Limb (tissue), 2 donors: ENCODE results near the gene HSD11B1.
A peak's percentile ranks its signal among the peaks of the same experiment; 100 is the strongest.

ENCODE experiments used
- DNase-seq, 2 donors: peaks; one replicate each; pipeline ENCODE4 v3.0.0-alpha.2; 2016; ENCODE audit errors: extremely low spot score in 2 of 2

Gene HSD11B1

DNA sequence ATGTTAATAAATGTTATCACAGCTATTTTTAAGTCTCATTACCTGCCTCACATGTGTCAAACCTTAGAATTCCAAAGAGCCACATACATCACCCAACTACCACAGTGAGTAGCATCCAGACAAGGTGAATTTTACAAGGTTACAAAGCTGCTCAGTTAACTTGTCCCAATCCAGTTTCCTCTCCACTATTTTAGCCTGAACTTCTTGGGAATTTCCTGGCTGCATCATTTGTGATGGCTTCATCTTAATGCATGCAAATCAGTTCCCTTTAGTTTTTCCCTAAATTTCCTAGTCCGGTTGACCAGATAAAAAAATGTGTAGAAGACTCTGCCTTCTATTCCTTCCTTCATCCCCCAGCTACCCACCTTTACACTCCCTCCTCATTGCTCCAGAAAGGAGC, 50.6 kb downstream of the HSD11B1 start:
- DNase-seq = no peak

DNA sequence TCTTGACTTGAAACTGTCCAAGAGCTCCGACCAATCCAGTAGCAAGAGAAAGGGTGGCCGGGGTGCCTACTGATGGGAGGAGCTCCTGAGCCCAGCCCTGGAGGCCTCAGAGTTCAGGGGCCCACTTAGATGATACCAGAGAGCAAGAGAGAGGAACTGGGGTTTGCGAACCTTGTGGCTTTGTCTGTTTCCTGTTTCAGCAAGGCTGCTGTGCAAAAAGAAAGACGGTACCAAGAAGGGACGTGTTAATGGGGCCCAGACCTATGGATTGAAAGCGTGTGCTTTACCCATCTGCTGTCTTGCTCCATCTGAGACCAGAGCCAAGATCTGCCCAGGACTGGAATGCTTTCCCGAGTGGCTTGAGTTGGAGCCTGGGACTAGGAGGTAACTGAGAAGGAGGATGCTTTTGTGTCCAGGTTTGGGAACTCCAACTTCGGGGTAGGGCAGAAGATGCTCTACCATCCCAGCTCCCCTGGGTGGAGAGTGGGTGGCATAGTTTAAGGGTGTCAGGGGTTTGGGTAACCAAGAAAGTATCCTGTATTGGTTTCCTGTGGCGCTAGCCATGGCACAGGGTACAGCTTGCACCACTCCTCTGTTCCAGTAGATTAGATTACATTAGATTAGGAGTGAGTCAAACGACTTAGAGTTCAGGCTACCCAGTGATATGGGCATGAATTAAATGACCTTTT, 51.4 kb downstream of the HSD11B1 start, which contains the start of gene TRAF3IP3:
TRAF3IP3 (plus strand) TSS at position 128 of the 689 bp plus-strand sequence. CDS start 3,987 bp downstream, outside the sequence.
- DNase-seq = no peak

DNA sequence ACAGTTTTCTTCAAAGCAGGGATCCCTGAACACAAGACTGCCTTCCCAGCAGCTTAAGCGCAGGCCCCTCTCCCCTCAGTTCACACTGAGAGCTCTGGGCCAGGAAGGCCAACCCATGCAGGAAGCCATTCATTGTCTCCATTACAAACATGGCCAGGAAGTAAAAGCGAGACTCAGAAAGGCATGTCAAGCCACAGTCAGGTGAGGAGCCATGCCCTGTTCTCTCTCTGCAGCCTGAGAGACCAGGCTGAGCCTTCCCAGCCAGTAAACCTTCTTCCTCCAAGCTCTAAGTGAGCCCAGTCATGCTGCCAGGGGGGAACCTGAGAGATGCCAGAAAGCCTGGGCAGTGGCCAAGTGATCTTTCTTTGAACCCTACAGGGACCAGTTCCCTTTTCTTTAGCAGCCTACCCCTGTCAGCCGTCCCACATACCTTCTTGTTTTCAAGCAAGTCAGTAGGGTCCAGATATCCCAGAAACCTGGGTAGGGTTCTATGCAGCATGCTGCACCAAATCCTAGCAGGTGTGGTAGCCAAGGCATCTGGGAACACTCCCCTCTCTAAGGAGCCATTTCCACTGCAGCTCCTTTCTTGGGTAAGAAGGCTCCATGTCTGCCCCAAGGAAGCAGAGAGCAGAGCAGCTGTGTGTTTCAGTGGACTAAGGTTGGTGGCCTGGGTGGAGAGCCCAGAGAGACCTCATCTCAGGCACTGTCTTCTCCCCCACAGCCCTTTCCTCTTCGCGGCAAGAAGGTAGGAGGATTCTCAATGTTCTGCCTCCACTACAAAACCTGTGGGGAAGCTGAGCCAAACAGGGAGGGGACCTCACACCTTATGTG, 52.2 kb downstream of the HSD11B1 start:
- DNase-seq = no peak

DNA sequence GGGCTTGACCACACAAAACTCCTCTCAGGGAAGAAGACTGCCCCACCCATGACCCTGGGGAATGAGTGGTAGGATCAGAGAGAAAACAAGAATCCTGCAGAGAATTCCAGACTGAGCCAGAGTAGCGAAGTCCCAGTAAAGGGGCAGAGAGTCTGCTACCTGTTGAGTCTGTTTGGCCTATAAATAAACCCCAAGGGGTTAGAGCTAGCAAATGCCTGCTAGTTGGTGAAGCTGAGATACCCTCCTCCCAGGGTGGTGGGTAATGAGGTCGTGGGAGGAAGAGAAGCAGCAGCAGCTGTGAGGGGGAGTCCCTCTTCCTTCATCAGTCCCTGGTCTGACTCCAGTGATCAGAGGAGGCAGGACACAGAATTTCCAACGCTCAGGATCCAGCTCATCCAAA, 53.8 kb downstream of the HSD11B1 start:
- no peak for DNase-seq

- no peak for DNase-seq
Measured at GRCh38 chr1:209759829-209760359, 55.2 kb downstream of the HSD11B1 start.

GRCh38 chr1:209761011-209761635, 56.5 kb downstream of the HSD11B1 start:
- no peak for DNase-seq

DNA sequence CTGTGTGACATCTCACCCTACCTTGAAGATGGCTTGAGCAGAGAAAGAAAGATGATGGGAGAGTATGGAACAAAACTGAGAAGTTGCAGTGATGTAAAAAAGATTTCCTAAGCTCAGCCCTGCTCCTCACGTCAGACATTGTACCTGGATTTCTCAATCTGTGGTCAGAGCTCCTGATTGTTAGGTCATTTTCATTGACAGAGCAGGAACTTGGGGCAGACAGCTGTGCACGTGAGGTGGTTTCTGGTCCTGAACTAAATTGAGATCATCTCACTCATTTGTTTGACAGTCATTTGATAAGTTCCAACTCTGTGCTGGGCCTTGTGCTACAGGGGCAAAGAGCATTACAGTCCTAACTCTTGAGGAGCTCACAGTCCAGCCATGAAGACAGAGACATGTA, 61.4 kb downstream of the HSD11B1 start:
- DNase-seq = no peak

DNA sequence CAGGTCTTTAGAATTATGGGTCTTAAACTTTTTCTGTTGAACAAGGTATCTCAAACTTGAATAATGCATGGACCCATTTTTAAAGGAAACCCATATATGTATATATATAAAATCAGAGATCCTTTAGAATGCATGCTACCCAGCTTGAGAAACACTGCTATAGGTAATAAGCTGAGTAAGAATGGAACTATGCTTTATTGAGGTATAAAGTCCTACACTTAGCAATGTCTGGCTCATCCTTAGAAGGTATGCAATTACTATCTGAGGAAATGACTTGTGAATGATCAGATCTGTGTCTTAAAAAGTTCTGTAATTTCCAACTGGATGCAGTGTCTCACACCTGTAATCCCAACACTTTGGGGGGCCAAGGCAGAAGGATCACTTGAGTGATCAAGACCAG, 62.5 kb downstream of the HSD11B1 start:
- DNase-seq = no peak

DNA sequence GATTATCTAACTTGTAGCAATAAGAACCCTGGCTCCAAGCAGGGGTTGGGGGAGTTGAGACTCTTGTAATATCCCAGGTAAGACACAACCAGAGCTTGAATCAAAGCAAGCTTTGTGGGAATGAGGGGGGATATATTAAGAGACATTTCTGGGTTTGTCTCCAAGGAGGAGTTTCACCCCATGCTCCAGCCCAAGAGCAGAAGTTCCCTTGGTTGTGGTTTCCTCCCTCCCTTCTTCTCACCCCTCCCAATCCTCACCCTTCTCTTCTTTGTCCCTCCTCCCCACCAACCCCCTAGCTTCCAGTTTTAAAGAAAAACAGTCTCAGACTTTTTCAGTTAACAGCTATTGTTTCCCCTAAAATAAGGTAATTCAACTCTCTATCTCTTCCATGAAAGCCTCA, 63.1 kb downstream of the HSD11B1 start:
- no peak for DNase-seq

GRCh38 chr1:209768354-209768774, 63.7 kb downstream of the HSD11B1 start:
- DNase-seq = no peak

DNA sequence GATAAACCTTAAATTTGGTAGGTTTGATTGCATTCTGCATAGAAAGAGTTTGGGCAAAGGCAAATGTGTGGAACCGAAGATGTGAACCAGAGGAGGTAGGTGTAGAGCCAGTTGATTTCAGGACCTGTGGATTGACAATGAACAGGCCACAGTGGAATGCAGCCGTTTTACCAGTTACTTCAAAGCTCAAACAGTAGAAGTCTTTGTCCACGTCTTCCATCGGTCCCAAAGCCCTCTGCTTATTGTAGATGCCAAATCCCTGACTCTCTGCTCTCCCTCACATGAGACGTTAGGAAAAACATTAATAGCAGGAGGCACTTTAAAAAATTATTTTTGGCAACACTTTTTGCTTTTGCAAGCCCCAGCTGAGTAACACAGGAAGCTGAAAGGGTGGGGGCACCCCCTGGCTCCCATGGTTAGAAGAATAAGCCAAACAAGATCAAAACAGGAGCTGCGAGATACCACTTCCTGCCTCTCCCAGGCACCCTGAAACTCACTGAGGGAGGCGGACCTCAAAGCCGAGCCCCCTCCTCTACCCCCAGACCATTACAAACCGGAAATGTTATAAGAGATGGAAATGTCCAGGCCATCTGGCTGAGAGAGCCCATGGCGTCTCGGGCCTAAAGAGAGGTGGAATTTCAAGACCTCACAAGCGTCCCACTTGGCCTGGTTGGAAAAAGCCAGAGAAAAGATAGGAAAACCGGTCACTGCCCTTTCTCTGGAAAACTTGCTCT, 64.7 kb downstream of the HSD11B1 start:
- peak; percentile 58 to 67 for DNase-seq

- no peak for DNase-seq
Measured at GRCh38 chr1:209769971-209770370, 65.3 kb downstream of the HSD11B1 start.

DNA sequence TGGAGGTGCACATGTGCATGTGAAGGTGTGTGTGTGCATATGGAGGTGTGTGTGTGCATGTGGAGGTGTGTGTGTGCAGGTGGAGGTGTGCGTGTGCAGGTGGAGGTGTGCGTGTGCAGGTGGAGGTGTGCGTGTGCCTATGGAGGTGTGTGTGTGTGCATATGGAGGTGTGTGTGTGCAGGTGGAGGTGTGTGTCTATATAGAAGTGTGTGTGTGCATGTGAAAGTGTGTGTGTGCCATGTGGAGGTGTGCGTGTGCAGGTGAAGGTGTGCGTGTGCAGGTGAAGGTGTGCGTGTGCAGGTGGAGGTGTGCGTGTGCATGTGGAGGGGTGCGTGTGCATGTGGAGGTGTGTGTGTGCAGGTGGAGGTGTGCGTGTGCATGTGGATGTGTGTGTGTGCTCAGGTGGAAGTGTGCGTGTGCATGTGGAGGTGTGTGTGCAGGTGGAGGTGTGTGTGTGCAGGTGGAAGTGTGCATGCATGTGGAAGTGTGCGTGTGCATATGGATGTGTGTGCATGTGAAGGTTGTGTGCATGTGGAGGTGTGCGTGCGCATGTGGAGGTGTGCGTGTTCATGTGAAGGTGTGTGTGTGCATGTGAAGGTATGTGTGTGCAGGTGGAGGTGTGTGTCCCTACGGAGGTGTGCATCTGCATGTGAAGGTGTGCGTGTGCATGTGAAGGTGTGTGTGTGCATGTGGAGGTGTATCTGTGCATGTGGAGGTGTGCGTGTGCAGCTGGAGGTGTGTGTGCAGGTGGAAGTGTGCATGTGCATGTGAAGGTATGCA, 66.2 kb downstream of the HSD11B1 start:
- no peak for DNase-seq

DNA sequence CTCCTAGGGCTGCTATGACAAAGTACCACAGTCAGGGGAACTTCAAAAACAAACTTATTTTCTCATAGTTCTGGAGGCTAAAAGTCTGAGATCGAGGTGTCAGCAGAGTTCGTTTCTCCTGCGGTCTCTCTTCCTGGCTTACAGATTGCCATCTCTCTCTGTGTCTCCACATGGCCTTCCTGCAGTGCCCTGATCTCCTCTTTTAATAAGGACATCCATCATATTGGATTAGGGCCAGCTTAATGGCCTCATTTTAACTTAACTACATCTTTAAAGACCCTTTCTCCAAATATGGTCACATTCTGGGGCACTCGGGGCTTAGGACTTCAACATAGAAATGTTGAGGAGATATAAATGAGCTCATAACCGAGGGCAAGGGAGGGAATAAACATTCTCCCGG, 67.5 kb downstream of the HSD11B1 start:
- no peak for DNase-seq

GRCh38 chr1:209774592-209774991, 69.9 kb downstream of the HSD11B1 start:
- DNase-seq = no peak

DNA sequence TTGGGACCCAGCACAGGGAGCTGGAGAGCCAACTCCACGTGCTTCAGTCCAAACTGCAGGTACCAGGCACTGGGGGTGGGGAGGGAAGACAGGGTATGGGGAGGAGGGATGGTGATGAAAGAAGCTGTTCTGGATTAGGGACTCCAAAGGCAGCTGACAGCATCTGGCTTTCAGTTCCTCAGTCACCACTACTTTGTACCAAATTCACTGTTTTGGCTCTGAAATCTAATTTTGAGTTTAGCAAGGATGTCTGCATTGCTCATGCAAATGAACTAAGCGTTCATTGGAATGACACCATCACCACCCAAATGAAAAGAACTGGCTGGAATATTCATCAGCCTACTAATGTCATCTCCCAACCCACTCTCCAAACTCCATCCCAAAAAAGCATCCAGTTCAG, 71.0 kb downstream of the HSD11B1 start:
- DNase-seq = no peak

GRCh38 chr1:209777587-209777986, 72.9 kb downstream of the HSD11B1 start:
- DNase-seq = no peak

DNA sequence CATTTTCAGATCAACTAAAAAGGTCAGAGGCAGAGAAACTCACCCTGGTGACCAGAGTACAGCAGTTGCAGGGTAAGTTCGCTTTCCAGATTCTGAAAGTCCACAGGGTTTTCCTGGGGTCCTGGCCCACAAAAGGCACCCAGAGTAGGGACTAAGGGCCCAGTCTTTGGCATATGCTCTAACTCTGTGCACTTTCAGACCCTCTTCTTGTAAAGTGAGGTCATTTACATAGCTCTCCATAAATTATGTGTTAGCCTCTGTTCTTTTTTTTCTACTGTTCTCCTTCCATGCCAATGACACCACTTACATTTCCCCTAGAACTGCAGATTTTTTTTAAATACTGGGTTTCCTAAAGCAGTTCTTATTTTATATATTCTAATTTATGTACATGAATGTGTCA, 73.5 kb downstream of the HSD11B1 start:
- DNase-seq = no peak

DNA sequence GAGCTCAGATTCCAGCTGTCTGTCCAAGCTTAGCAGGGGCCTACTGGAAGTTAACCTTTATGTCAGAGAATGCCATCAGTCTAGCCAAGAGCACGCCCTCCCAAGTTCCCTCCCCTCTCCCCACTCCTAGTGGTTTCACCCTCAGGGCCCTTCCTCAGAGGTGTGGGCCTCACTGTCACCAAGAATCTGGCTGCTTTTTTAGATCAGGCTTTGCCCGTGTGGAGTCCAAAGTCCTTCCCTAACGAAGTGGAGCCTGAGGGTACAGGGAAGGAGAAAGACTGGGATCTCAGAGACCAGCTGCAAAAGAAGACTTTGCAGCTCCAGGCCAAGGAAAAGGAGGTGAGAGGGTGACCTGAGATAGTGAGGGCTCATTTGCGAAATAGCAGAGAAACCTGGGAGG, 75.6 kb downstream of the HSD11B1 start:
- DNase-seq = no peak

GRCh38 chr1:209783386-209783785, 78.7 kb downstream of the HSD11B1 start:
- no peak for DNase-seq
